Stimulated activated CD4-positive, alpha-beta T cell treated with anti-CD3 and anti-CD28 coated beads, Interleukin-15, amount 100 ng/mL, for 1 hour (primary cell): ENCODE measurements around the gene PLCB1.

Experiments used
- DNase-seq, 2 donors: peaks; one replicate each; pipeline ENCODE4 v3.0.0-alpha.2; 2020; ENCODE audit warnings: low read depth in 1 of 2, low spot score in 1 of 2

The PLCB1 gene

DNA sequence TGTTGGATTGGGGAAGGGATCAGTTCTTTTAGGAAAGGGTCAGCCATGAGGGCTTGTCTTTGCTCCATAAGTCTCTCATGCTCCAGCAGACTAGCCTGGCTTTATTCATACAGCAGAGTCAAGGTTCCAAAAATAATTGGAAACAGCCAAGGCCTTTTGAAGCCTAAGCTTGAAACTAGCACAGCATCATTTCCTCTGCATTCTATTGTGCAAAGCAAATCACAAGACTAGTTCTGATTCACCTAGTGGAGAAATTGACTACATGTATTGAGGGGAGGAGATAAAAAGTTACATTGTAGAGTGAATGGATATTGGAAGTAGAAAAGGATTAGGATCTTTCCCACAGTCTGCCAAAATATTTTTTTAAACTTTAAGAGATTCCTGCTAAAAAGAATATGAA, 777.5 kb downstream of the PLCB1 start:
- DNase-seq: no peak

DNA sequence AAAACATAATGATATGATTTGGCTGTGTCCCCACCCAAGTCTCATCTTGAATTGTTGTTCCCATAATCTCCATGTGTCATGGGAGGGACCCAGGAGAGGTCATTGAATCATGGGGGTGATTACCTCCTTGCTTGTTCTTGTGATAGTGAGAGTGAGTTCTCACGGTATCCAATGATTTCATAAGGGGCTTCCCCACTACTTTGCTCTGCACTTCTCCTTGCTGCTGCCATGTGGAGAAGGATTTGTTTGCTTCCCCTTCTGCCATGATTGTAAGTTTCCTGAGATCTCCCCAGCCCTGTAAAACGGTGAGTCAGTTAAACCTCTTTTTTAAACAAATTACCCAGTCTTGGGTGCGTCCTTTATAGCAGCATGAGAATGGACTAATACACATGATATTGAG, 780.0 kb downstream of the PLCB1 start:
- no peak for DNase-seq

DNA sequence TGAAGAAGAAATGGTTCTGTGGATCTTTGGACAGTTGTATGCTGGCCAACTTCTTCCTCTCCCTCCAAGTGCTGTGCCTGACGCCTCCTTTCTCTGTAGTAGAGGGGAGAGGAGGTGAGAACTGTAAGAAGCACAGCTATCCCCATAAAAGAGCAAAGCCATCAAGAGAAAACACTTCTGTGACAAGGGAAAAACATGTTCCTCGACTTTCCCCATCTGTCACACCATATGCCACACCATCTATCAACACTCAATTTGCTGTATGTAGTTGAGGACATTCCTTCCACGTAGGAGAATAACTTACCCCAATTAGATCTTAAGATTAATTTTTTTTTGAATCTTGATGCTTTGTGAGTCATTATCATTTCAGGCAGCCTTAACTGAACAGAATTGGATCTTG, 780.7 kb downstream of the PLCB1 start:
- DNase-seq: no peak

DNA sequence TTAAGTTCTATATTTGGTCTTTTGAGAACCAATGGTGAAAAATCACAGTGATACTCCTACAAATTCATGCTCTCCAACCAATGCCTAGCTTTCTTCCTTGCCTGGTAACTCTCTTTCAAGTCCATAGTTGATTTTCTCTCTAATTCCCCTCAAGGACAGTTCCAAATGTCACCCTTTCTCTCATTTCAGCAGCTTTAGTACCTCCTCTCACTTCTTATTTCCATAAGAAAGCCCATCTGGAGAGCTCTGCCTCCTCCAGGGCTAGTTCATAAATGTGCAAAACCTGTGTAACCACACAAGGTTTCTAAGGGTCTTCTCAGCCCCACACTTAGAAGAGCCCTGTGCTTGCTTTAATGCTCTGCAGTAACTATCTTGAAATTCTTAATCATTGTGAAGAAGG, 781.4 kb downstream of the PLCB1 start:
- no peak for DNase-seq

DNA sequence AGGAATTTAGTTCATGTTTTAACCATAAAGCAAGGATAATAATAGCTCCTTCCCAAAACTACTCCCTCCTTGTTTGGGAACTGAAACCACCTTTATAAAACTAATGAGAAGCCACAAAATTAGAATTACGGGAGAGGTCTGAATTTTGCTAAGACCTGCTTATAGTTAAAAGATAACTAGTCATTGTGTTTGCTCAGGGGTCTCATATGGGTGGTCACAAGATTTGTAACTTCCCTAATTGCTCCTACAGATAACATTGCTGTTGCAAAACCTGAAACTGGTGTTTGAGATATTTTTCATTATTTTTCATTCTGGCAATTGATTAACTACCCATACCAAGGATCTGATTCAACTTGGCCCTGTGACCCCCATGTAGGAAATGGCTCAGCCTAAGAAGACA, 782.4 kb downstream of the PLCB1 start:
- DNase-seq: no peak

GRCh38 chr20:8917084-8917483, 785.0 kb downstream of the PLCB1 start:
- no peak for DNase-seq

DNA sequence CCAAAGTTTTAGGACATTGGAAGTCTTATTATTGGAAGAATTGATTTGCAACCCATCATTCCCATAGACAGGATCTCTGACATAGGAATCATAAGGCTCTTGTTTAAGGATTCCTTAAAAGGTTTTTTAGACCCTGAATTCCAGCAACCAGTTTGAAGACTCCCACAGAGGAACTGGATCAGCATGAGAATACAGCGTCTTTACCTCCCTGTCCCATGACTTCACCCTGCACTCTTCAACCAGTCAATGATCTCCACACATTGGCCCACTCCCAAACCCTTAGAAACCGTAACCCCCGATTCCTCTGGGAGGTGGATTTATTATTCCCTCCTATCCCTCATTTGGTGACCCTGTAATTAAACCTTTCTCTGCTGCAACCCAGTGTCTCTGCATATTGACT, 786.1 kb downstream of the PLCB1 start:
- no peak for DNase-seq

- DNase-seq: no peak
These were observed 792.5 kb downstream of the PLCB1 start for GRCh38 chr20:8924539-8924938.

DNA sequence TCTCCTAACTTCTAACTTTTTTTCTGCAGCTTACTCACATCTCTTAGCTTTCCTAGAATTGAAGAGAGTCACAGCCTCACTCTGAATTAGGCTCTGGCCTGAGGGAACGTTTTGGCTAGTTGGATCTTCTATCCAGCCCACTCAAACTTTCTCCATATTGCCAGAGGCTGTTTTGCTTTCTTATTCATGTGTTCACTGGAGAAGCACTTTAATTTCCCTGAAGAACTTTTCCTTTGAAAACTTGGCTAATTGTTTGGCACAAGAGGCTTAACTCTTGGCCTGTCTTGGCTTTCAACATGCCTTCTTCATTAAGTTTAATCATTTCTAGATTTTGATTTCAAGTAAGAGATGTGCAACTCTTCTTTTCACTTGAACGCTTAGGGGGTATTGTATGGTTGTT, 798.7 kb downstream of the PLCB1 start:
- no peak for DNase-seq

GRCh38 chr20:8932192-8933165, 800.4 kb downstream of the PLCB1 start:
- DNase-seq: no peak

- no peak for DNase-seq
These were observed 801.3 kb downstream of the PLCB1 start for GRCh38 chr20:8933381-8933807.

GRCh38 chr20:8934362-8934761, 802.3 kb downstream of the PLCB1 start:
- no peak for DNase-seq
